Lower leg skin (tissue), 3 donors: ENCODE measurements around the gene CCDC102A.

Source experiments
- POLR2A ChIP-seq, 2 donors: fragments of 450-650 bp; IDR thresholded peaks; one replicate each; pipeline ENCODE4 v1.6.1; 2016 to 2017; ENCODE audit warnings: antibody characterized with exemption in 2 of 2, mild to moderate bottlenecking in 1 of 2, moderate library complexity in 1 of 2
- TF ChIP-seq, protein P1 (sequence below), 3 donors: fragments of 450-650 bp; IDR thresholded peaks; one replicate each; pipeline ENCODE4 v1.5.1; 2016; ENCODE audit warnings: antibody characterized with exemption in 3 of 3, mild to moderate bottlenecking in 3 of 3, moderate library complexity in 2 of 3

DNA sequence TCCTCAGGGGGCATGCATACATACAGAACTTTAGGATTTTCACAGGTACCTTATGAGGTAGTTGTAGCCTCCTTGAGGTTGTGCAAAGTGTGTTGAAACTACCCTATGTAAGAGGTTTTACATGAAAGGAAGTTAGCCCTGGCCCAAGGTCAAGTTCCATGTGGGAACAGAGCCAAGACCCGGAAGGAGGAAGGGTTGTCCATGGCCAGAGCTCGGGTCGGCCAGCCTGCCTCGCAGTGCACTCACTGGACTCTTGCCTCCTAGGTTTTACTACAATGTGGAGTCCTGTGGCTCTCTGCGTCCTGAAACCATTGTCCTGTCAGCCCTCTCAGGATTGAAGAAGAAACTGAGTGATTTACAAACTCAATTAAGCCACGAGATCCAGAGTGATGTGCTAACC, 65.7 kb downstream of the CCDC102A start:
- TF ChIP-seq, protein P1, sequence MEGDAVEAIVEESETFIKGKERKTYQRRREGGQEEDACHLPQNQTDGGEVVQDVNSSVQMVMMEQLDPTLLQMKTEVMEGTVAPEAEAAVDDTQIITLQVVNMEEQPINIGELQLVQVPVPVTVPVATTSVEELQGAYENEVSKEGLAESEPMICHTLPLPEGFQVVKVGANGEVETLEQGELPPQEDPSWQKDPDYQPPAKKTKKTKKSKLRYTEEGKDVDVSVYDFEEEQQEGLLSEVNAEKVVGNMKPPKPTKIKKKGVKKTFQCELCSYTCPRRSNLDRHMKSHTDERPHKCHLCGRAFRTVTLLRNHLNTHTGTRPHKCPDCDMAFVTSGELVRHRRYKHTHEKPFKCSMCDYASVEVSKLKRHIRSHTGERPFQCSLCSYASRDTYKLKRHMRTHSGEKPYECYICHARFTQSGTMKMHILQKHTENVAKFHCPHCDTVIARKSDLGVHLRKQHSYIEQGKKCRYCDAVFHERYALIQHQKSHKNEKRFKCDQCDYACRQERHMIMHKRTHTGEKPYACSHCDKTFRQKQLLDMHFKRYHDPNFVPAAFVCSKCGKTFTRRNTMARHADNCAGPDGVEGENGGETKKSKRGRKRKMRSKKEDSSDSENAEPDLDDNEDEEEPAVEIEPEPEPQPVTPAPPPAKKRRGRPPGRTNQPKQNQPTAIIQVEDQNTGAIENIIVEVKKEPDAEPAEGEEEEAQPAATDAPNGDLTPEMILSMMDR (IDR thresholded peaks at IDR 0.05), result no peak
- TF ChIP-seq POLR2A (IDR thresholded peaks at IDR 0.05), result no peak
